ENCODE data around the gene KRTAP12-3. TPM values are rescaled to one million over a fixed set of nuclear protein-coding genes. Genes with fewer than 3 reads are reported as not detected.
"Not testable (repeated sequence)": the region's sequence is repeated elsewhere in the genome, so short reads cannot be mapped to it uniquely, and the experiment has no call there.

KRTAP12-3 gene
- total RNA-seq, 4 donors from 2014 or later = not detected

DNA sequence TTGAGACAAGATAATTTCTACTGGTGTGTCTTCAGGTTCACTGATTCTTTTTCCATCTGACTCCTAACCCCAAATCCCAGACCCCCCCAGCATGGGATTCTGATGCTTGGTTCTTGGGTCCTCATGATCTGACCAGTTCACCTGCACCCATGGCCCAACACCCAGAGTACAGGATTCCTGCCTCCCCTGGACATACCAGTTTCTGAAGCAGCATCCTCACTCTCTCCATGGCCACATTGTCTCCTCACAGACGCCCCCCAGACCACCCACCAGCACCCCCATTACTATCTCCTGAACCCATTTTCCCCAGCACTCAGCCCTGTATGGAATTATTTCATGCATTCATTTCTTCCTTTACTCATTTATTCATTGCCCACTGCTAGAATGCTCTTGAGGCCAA is 864 bp upstream of the KRTAP12-3 start:
- Histone ChIP-seq H3K4me3 (no peak overlapping the region), H3K27me3 (peaks cover 0 to 3% of the 10 kb centered on the region in 2 donors), H3K27ac (no peak overlapping the region), H3K9me3 (no peaks in the 10 kb centered on the region), H3K36me3 (no peaks in the 10 kb centered on the region), H3K4me1 (no peaks in the 10 kb centered on the region)
- no peak for TF ChIP-seq POLR2A (IDR thresholded peaks at IDR 0.05)
- TF ChIP-seq, protein P1, sequence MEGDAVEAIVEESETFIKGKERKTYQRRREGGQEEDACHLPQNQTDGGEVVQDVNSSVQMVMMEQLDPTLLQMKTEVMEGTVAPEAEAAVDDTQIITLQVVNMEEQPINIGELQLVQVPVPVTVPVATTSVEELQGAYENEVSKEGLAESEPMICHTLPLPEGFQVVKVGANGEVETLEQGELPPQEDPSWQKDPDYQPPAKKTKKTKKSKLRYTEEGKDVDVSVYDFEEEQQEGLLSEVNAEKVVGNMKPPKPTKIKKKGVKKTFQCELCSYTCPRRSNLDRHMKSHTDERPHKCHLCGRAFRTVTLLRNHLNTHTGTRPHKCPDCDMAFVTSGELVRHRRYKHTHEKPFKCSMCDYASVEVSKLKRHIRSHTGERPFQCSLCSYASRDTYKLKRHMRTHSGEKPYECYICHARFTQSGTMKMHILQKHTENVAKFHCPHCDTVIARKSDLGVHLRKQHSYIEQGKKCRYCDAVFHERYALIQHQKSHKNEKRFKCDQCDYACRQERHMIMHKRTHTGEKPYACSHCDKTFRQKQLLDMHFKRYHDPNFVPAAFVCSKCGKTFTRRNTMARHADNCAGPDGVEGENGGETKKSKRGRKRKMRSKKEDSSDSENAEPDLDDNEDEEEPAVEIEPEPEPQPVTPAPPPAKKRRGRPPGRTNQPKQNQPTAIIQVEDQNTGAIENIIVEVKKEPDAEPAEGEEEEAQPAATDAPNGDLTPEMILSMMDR (IDR thresholded peaks at IDR 0.05) = no peak
- intact Hi-C loops (cut with DNase I; ENCODE audit: low total_unique reads) = no loop called here
- no peak for DNase-seq

DNA sequence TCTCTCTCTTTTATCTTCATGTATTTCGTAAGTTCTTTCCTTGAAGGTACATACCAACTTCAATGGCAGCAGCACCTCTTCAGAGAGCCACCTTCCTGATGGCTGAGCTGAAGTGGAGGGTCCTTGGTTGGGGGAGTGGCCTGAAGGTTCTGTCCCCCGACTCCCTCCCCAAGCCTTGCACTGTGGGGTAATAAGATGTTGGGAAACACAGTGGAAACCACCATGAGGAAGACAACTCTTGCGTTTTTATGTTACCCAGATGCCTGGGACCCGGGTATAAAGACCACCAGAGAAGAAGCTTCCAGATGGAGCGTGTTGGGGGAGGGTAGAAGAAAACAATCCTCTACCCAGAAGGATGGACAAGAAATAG is 794 bp downstream of the KRTAP12-3 start:
- no peaks in the 10 kb centered on the region for H3K9me3 ChIP-seq
- H3K36me3 ChIP-seq = no peaks in the 10 kb centered on the region
- no peaks in the 10 kb centered on the region for H3K4me1 ChIP-seq
- no peak for TF ChIP-seq POLR2A (IDR thresholded peaks at IDR 0.05)
- TF ChIP-seq, protein P1 (IDR thresholded peaks at IDR 0.05) = no peak
- no peak overlapping the region for H3K4me3 ChIP-seq
- no peak overlapping the region for H3K27ac ChIP-seq
- no peak for DNase-seq
- intact Hi-C loops (cut with DNase I; ENCODE audit: low total_unique reads) = no loop called here
- H3K27me3 ChIP-seq = peaks cover 0 to 3% of the 10 kb centered on the region in 2 donors

DNA sequence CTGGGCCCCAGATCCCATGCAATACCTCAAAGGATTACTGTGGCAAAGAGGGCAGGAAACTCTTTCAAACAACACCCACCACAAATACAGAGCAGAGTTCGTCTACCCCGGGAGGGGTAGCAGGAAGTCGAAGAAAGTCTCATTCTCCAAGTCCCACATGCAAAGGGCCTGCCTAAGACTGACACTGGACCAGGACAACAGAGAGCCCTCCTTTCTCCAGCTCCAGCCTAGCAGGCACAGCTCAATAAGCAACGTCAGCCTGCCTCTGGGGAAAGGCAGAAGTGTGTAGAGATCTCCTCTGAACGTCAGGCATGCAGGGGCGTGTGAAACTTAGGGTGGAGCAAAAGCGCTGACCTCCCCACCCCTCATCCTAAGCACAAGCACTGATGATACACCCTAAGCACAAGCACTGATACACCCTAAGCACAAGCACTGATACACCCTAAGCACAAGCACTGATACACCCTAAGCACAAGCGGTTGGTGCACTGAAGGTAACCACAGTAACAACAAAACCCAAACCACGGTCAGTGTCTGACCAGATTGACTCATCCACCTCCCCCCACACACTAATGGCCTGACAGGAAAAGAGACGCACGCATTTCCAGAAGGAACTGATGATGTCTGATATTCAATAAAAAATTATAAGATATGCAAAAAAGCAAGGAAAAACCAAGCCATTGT is 1.3 kb downstream of the KRTAP12-3 start:
- H3K27ac ChIP-seq = no peak overlapping the region
- H3K4me1 ChIP-seq = no peaks in the 10 kb centered on the region
- no peaks in the 10 kb centered on the region for H3K9me3 ChIP-seq
- intact Hi-C loops (cut with DNase I; ENCODE audit: low total_unique reads) = no loop called here
- TF ChIP-seq, protein P1 (IDR thresholded peaks at IDR 0.05) = no peak
- no peak for TF ChIP-seq POLR2A (IDR thresholded peaks at IDR 0.05)
- no peak overlapping the region for H3K4me3 ChIP-seq
- peaks cover 0 to 3% of the 10 kb centered on the region in 2 donors for H3K27me3 ChIP-seq
- no peaks in the 10 kb centered on the region for H3K36me3 ChIP-seq
- no peak for DNase-seq

DNA sequence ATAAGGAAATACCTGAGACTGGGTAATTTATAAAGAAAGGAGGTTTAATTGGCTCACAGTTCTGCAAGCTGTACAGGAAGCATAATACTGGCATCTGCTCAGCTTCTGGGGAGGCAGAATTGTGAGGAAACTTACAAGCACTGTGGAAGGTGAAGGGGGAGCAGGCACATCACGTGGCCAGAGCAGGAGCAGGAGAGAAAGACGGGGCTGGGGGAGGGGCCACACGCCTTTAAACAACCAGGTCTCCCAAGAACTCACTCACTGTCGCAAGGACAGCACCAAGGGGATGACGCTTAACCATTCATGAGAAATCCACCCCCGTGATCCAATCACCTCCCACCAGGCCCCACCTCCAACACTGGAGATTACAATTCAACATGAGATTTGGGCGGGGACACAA is 3.8 kb downstream of the KRTAP12-3 start:
- H3K27me3 ChIP-seq; DNase-seq; intact Hi-C loops (cut with DNase I; ENCODE audit: low total_unique reads); H3K9me3 ChIP-seq; H3K36me3 ChIP-seq; H3K4me1 ChIP-seq; H3K4me3 ChIP-seq; H3K27ac ChIP-seq: not testable (repeated sequence)

DNA sequence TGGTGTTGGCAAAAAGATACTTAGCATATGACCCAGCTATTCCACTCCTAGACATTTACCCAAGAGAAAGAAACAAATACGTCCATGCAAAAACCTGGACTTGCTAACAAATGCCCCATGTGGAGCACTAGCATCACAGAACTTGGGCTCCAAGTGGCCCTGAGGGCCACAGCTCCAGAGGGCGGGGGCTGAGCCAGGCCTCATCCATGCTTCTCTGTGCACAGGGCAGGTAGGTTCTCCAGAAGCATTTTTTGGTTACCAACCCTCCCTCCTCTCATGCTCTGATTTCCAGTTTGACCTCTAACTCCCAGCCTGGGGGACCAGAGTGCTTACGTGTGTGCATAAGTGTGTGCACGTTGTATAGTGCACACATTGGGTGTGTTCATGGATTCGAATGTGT is 7.0 kb downstream of the KRTAP12-3 start:
- no peak for DNase-seq
- no peak overlapping the region for H3K27ac ChIP-seq
- no peak overlapping the region for H3K4me3 ChIP-seq
- H3K36me3 ChIP-seq = no peaks in the 10 kb centered on the region
- intact Hi-C loops (cut with DNase I; ENCODE audit: low total_unique reads) = no loop called here
- H3K9me3 ChIP-seq = no peaks in the 10 kb centered on the region
- H3K4me1 ChIP-seq = no peaks in the 10 kb centered on the region
- TF ChIP-seq POLR2A (IDR thresholded peaks at IDR 0.05) = no peak
- TF ChIP-seq, protein P1 (IDR thresholded peaks at IDR 0.05) = no peak
- H3K27me3 ChIP-seq = peaks cover 0 to 3% of the 10 kb centered on the region in 2 donors

Data from uterus (tissue), 4 donors.